ENCODE data around the gene ZSCAN23. TPM values are rescaled to one million over a fixed set of nuclear protein-coding genes. Genes with fewer than 3 reads are reported as not detected.

The ZSCAN23 gene
- total RNA-seq, 1 donor from 2014 or later, result 11.2 TPM

DNA sequence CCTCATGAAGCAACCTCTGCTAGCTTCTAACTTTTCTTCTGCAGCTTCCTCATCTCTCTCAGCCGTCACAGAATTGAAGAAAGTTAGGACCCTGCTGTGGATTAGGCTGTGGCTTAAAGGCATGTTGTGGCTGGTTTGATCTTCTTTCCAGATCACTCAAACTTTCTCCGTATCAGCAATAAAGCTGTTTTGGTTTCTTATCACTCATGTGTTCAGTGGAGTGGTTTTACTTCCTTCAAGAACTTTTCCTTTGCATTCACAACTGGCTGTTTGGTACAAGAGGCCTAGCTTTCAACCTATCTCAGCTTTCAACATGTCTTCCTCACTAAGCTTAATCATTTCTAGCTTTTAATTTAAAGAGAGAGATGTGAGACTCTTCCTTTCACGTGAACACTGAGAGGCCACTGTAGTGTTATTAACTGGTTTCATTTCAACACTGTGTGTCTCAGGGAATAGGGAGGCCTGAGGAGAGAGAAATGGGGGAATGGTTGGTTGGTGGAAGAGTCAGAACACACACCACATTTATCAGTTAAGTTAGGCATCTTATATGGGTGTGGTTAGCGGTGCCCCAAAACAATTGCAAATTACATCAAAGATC lies 17.2 kb downstream of the ZSCAN23 start:
- Mint-ChIP-seq H3K27ac (no peak overlapping the region), H3K4me3 (no peak overlapping the region), H3K9me3 (peaks cover 6% of the 10 kb centered on the region), H3K36me3 (peaks cover 60% of the 10 kb centered on the region), H3K4me1 (ENCODE audit: unreplicated experiment) (no peaks in the 10 kb centered on the region), H3K27me3 (no peaks in the 10 kb centered on the region)
- DNase-seq (ENCODE audit: extremely low spot score, unreplicated experiment), result no peak
- TF ChIP-seq, protein P1, sequence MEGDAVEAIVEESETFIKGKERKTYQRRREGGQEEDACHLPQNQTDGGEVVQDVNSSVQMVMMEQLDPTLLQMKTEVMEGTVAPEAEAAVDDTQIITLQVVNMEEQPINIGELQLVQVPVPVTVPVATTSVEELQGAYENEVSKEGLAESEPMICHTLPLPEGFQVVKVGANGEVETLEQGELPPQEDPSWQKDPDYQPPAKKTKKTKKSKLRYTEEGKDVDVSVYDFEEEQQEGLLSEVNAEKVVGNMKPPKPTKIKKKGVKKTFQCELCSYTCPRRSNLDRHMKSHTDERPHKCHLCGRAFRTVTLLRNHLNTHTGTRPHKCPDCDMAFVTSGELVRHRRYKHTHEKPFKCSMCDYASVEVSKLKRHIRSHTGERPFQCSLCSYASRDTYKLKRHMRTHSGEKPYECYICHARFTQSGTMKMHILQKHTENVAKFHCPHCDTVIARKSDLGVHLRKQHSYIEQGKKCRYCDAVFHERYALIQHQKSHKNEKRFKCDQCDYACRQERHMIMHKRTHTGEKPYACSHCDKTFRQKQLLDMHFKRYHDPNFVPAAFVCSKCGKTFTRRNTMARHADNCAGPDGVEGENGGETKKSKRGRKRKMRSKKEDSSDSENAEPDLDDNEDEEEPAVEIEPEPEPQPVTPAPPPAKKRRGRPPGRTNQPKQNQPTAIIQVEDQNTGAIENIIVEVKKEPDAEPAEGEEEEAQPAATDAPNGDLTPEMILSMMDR (conservative IDR thresholded peaks at IDR 0.05), result no peak

DNA sequence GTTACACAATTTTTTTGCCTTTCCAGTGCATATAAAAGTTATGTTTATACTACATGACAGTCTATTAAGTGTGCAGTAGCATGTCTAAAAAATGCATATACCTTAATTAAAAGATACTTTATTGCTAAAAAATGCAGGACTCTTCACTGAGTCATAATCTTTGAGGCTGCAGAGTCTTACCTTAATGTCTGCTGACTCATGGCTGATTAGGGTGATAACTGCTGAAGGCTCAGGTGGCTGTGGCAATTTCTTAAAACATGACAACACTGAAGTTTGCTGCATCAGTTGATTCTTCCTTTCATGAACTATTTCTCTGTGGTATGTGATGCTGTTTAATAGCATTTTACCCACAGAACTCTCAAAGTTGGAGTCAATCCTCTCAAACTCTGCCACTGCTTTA lies 19.1 kb downstream of the ZSCAN23 start:
- Mint-ChIP-seq H3K4me3 (no peak overlapping the region), H3K9me3 (peaks cover 6% of the 10 kb centered on the region), H3K27me3 (no peaks in the 10 kb centered on the region), H3K27ac (no peak overlapping the region), H3K4me1 (ENCODE audit: unreplicated experiment) (no peaks in the 10 kb centered on the region), H3K36me3 (peaks cover 57% of the 10 kb centered on the region)
- DNase-seq (ENCODE audit: extremely low spot score, unreplicated experiment), result no peak
- TF ChIP-seq, protein P1 (conservative IDR thresholded peaks at IDR 0.05), result no peak

DNA sequence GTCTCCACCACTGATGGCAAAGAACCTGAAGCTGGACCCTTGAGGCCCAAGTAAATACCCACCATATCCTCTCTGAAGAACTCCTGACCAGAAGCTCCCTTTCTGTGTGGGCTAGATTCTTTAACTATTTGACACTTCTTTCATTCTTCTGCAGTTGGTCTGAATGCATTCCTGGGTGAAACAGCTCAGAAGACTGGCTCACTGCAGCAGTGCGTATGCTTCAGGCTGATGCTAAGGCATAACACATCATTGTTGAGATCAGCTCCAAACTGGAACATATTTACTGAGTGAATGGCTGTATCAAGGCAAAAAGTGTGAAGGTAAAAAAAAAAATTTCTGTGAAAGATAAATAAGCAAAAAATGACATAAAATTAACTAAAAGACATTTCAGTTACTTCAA lies 19.7 kb downstream of the ZSCAN23 start:
- H3K9me3 Mint-ChIP-seq, result peaks cover 6% of the 10 kb centered on the region
- no peak overlapping the region for H3K4me3 Mint-ChIP-seq
- H3K4me1 Mint-ChIP-seq (ENCODE audit: unreplicated experiment), result no peaks in the 10 kb centered on the region
- TF ChIP-seq, protein P1 (conservative IDR thresholded peaks at IDR 0.05), result no peak
- no peak overlapping the region for H3K27ac Mint-ChIP-seq
- DNase-seq (ENCODE audit: extremely low spot score, unreplicated experiment), result no peak
- H3K27me3 Mint-ChIP-seq, result no peaks in the 10 kb centered on the region
- H3K36me3 Mint-ChIP-seq, result peaks cover 54% of the 10 kb centered on the region

DNA sequence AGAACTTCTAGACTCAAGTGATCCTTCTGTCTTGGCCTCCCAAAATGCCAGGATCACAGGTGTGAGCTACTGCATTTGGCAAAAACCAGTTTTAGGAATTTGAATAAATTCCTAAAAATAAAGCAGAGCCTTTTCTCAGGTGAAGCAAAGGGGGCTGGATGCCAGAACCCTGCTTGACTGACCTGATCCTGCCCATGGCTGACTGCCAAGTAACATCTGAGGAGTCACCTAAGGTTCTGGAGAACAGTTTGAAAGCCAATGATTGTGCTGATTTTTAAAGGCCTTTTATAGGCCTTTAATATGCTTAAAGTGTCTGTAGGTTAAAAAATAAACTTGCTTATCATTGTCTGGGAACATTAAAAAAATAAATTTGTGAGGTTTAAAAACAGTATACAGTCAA lies 29.6 kb downstream of the ZSCAN23 start:
- H3K4me1 Mint-ChIP-seq (ENCODE audit: unreplicated experiment), result no peaks in the 10 kb centered on the region
- DNase-seq (ENCODE audit: extremely low spot score, unreplicated experiment), result no peak
- TF ChIP-seq, protein P1 (conservative IDR thresholded peaks at IDR 0.05), result no peak
- no peak overlapping the region for H3K27ac Mint-ChIP-seq
- H3K4me3 Mint-ChIP-seq, result no peak overlapping the region
- H3K36me3 Mint-ChIP-seq, result no peaks in the 10 kb centered on the region
- H3K9me3 Mint-ChIP-seq, result no peaks in the 10 kb centered on the region
- H3K27me3 Mint-ChIP-seq, result peaks cover 13% of the 10 kb centered on the region

DNA sequence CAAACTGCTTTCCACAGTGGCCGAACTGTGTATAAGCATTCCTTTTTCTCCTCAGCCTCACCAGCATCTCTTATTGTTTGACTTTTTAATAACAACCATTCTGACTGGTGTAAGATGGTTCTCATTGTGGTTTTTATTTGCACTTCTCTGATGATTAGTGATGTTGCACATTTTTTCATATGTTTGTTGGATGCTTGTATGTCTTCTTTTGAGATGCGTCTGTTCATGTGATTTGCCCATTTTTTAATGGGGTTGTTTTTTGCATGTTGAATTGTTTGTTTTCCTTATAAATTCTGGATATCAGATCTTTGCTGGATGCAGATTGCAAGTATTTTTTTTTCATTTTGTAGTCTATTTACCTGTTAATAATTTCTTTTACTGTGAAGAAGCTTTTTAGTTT lies 32.5 kb downstream of the ZSCAN23 start:
- TF ChIP-seq, protein P1 (conservative IDR thresholded peaks at IDR 0.05), result no peak
- Mint-ChIP-seq H3K4me1 (ENCODE audit: unreplicated experiment) (no peaks in the 10 kb centered on the region), H3K36me3 (no peaks in the 10 kb centered on the region), H3K27ac (no peak overlapping the region), H3K9me3 (no peaks in the 10 kb centered on the region), H3K4me3 (no peak overlapping the region), H3K27me3 (peaks cover 23% of the 10 kb centered on the region)
- no peak for DNase-seq (ENCODE audit: extremely low spot score, unreplicated experiment)
